ENCODE data around the gene PTPN7.
"Not testable (repeated sequence)": the region's sequence is repeated elsewhere in the genome, so short reads cannot be mapped to it uniquely, and the experiment has no call there.

PTPN7 gene
- total RNA-seq, result 158 to 220 reads per million in 2 donors

DNA sequence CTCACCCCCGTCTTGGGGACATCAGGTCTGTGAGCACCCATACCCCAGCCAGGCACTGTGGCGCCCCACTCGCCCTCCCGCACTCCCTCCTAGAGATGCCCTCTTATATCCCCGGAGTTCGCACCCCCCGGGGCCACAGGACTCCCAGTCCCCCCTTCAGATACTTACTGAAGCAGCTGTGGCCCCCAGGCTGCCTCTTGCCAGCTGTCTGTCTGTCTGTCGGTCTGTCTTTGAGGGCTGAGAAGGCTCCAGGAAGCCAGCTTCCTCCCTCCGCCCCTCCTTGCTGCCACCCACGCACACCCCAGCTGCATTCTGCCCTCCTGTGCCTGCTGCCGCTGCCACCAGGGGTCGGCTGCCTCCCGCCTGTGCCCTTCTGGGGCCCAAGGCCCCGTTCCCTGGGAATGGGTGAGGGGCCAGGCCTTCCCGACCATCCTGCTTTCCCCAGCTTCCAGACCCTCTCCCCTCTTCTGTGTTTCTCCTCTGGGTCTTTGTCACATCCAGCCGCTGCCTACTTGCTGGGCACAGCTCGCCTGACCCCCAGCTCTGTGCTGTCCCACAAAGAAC lies at the start of gene PTPN7:
TSS of gene PTPN7 (minus strand) at position 226 of the 564 bp plus-strand sequence. CDS start 1,200 bp downstream, outside the sequence.
- DNase-seq, result peak in 4 of 5 experiments; percentile 69 to 89 (median 79)

DNA sequence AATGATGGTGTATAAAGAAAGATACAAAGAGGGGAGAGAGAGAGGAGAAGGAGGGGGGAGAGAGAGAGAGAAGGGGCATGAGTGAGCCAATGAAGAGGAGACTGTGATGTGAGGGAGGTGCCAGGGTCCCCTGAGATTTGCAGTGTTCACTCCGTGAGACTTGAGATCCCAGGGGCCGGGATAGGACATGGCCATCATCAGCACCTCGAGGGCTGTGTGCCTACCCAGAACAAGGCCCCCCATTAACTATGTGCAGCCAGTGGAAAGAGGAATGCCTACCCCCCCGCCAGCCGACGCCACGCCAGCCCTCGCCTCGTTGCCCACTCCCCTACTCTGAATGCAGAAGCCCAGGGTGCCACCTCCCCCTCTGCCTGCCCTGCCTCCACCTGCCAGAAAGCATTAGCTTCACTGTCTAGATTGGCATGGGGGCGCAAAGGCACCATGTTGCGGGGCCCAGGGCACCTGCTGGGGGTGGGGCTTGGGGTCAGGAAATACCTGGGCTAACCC lies 48.0 kb upstream of the PTPN7 start:
- DNase-seq, result no peak

DNA sequence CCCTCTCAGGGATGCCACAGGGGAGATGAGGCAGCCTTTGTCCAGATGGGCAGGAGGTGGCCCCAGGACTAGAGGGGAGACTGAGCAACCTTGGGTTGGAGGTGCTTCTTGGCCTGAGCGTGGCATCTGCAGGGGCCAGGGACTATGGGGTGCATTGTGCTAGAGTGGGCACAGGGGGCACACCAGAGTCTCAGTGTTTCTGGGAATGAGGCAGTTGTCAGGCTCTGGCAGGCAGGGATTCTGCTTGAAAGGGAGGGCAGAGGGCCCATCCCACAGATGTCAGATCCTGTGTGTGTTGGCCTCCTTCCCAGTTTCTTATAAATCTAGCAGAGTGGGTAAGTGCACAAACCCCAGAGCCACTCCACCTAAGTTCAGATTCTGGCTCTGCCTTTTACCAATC lies 46.9 kb upstream of the PTPN7 start:
- DNase-seq, result no peak

GRCh38 chr1:202205523-202206190 lies 45.3 kb upstream of the PTPN7 start:
- DNase-seq, result no peak

DNA sequence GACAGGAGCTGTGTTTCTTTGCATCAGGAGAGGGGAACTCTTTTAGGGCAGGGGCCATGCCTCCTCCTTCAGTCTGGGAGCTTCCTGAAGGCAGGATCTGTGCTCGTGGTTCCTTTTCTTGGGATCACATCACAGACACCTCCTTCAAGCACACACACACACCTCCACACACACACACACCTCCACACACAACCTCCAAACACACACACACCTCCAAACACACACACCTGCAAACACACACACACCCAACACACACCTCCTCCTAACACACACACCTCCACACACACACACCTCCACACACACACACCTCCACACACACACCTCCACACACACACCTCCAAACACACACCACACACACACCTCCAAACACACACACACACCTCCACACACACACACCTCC lies 43.7 kb upstream of the PTPN7 start:
- DNase-seq, result no peak

DNA sequence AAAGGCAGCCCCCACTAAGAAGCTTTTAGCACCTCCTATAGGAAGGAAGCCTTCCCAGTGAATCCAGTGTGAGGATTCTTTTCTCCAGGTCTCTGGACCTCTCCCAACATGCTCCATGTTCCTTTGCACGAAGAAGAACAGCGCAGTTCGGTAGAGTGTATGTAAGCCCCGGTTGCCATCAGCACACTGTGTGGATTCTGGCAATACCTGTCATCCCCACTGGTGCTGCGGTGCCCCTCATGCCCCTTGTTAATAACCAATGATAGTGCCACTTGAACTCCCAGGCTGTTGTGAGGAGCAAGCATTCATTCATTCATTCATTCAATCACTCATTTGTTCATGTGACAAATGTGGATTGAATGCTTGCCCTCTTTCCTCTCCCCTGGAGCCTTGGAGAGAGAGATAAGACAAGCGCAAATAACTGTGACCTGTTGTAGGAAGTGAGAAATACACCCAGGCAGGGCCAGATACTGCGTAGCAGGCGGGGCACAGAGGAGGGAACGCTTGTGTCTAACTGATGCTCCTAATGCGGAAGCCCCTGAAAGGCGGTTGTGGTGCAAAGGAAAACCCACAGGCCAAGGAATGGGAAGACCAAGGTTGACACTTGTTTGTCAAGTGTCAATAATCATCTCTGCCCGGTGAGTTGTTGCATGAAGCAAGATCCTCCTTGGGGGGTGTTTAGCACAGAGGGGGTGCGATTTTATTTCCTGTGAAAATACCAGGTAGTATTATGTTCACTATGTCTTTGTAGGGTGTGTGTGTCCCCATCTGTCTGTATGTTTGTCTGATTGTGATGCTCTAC lies 43.0 kb upstream of the PTPN7 start:
- peak in 2 of 5 experiments; percentile 22 to 37 for DNase-seq

DNA sequence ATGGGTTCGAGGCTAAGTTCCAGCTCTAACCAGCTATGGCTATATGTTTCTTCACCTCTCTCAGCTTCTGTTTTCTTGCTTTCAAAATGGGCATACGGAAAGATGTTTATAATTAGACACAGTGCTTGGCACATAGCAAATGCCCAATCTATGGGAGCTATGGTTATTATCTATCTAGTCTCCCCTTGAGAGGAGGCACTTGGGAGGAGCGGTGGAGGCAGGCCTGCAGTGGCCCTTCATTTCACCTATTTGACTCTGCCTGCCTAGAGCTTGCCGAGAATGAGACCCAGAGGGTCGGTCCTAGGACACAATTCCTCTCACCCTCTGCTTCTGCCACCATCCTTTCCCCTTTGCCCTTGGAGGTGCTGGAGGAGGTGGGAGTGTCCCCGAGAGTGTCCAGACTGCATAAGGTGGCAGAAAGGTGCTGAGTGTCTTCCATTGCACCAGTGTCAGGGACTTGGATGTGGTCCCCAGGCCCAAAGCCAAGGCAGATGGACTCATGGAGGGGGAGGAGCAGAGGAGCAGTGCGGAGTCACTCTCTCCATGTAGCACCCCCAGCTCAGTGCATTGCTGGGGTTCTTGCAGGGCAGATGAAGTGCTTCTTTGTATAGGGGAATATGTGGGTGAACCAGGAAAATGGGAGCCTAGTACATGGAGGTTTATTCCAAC lies 42.2 kb upstream of the PTPN7 start:
- DNase-seq, result no peak

- no peak for DNase-seq
Observed at GRCh38 chr1:202201971-202202370, 41.6 kb upstream of the PTPN7 start.

- DNase-seq, result peak in 2 of 5 experiments; percentile 42 to 73
Observed at GRCh38 chr1:202201266-202201665, 40.9 kb upstream of the PTPN7 start.

DNA sequence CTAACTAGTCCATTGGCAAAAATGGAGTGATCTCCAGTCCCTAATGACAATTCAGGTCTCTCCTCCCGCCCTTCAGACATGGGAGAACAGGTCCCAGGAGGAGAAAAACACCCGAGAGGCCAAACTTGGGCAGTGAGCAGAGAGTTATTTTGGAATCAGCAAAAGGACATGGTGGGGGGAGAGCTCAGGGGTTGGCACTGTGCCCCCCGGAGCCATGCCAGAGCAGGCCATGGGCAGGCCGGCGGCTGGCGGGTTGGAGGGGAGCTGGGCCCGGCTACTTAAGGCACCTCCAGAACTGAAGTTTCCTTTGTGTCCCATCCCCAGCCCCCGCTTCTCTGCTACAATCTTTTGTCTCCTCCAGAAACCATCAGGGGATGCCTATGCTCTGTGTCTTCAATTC lies 40.3 kb upstream of the PTPN7 start:
- no peak for DNase-seq

GRCh38 chr1:202200112-202200548 lies 39.7 kb upstream of the PTPN7 start:
- no peak for DNase-seq

DNA sequence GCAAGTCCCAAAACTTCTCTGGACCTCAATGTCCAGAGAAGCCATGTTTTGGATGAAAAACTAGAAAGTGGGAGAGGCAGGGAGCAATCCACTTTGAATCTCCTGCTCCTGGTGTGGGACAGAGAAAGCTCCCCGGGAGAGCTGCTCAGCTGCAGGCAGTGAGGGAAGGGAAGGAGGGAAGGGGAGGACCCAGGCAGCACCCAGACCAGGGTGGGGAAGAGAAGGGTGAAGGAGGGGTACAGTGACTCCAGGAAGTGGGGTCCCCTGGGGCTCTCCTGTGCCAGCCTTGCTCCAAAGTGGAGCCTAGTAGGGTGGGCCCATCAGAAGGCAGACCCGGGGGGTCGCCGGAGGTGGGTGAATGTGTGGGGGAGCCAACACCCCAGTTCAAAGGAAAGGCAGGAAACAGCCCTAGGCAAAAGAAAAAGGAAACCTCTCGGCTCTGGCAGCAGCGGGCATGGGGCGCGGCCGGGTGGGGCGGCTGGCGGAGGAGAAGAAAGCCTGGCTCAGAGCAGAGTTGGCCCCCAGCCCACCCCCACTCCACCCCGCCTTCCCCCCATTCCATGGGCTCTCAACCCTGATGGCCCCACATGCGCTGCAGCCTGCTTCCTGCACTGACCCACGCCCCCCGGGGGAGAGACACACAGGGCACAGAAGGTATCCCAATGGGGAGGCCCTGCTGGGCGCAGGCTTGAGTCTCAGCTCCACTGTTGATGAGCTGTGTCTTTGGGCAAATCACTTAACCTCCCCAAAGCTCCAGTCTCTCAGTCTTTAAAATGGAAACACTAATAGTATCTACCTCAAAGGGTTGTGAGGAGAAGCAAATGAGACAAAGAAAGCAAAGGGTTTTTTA lies 38.9 kb upstream of the PTPN7 start:
- DNase-seq, result no peak

DNA sequence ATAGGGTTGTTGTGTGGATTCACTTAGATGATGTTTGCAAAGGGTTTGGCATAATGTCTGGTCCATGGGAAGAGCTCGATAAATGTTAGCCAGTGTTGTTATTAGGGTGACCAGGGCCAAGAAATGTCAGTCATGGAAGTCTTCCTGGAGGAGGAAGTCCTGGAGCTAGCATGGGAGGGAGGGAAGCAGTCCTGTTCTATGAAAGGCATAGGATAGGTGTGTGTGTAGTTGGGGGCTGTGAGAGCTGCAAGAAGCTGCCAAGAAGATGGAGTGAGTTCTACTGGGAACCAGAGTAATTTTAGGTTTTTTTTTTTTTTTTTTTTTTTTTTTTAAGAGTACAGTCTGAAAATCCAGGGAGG lies 37.9 kb upstream of the PTPN7 start:
- DNase-seq, result no peak

DNA sequence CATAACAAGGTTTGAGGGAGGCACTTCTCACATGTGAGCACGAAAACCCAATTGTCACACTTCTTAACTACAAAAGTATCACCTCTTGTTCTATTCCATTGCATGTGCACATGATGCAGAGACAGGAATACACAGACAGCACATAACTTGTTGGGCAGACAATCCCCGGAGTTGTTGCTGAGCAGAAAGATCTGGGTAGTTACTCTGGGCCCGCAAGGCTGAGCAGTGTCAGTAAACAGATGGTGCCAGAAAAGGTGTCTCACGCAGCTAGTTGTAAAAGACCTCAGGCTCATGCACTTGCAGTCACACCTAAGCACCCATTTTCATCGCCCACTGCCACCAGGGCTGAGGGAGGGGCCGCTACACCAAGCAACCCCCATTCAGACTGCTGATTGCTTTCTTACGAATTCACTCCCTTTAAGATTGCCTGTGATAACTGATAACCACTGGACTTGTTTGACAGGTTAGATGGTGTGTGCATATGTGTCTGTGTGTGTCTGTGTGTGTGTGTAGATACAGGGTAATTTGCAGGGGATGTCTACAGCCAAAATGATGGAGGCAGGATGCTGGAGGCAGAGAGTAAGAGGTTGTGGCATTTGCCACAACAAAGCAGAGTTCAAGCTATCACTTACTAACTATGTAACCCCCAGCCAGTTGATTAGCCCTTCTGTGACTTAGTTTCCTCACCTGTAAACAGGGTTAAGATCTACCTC lies 37.4 kb upstream of the PTPN7 start:
- DNase-seq, result peak in 2 of 5 experiments; percentile 25 to 57

DNA sequence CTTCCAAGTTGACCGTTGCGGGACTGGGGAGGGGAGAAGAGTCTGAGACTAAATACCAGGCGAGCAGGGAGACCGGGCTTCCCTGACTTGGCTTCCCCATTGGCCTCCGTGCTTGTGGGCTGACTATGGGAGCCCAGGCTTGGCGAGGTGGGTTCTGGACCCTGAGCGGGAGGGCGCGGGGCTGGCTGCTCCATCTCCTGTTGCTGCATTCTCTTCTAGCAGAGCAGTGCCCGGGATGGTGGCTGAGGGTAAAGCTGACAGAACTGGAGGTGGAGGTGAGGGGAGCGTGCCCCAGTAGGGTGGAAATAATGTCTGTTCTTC lies 33.9 kb upstream of the PTPN7 start:
- DNase-seq, result no peak

DNA sequence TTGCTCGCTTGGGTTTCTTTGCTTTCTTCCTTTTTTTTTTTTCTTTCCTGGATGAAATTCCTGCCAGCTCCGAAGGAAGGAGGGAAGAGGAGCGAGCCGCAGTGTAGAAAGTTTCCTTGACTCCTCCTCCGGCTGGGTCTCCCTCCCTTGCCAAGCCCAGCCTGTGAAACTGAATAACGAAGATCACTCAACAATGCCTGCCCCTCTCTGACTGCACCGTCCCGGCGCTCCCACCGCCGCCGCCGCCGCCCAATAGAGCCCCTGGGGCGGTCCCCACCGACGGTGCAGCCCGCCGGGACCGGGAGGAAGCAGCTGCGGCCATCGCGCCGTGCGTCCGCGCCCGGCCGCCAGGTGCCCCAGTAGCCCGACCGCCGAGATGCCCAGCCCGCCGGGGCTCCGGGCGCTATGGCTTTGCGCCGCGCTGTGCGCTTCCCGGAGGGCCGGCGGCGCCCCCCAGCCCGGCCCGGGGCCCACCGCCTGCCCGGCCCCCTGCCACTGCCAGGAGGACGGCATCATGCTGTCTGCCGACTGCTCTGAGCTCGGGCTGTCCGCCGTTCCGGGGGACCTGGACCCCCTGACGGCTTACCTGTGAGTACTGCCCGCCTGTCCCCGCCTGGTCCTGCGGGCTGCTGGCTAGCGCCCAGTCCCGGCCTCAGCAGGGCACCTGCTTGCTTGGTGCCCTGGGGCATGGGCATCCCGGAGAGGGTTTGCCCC lies 33.4 kb upstream of the PTPN7 start, which contains the start of gene LGR6:
TSS of gene LGR6 (plus strand) at position 186 of the 714 bp plus-strand sequence. CDS start at position 377, 191 bp downstream.
- no peak for DNase-seq

- DNase-seq, result peak; percentile 24 to 46 (median 31)
Observed at GRCh38 chr1:202192770-202193613, 32.6 kb upstream of the PTPN7 start.

DNA sequence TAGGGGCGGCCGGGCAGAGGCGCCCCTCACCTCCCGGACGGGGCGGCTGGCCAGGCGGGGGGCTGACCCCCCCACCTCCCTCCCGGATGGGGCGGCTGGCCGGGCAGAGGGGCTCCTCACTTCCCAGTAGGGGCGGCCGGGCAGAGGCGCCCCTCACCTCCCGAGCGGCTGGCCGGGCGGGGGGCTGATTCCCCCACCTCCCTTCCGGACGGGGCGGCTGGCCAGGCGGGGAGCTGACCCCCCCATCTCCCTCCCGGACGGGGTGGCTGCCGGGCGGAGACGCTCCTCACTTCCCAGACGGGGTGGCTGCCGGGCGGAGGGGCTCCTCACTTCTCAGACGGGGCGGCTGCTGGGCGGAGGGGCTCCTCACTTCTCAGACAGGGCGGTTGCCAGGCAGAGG lies 31.0 kb upstream of the PTPN7 start:
- not testable (repeated sequence) for DNase-seq

DNA sequence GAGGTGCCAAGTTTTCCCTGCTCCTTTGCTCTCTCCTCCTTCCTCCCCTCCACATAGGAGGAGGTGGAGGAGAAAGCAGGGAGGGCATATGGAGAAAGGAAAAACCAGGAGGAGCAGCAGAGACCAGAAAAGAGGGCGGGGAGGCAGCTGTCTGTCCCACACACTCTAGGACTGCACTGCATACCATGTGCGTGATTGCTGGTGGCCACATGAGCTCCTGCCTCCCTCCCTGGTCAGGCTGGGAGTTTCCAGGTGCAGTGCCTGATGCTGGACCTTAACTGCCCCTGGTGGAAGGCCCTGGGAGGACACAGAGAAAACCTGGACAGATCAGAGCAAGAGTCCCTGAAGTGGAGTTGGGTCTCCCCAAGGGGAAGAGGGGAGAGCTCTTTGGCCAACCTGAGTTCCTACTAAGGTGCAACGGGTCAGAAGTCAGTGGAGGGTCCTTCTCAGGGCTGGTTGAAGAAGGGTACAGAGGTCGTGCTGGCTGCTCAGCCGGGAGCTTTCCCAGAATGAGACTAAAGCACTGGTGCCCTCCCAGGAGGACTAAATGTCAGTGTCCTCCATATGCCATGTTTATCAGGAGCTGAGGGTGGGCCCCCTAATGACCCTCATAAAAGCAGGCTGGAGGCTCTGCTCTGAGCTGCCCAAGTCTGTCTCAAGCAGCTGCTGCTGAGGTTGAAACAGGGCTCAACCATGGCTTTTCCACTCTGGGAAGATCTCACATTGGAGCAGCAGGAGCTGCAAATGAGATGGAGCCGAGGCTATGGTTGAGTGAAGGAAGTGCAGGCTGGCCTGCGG lies 29.7 kb upstream of the PTPN7 start:
- DNase-seq, result no peak

All from T-helper 2 cell (primary cell).